ENCODE results near the gene SERP2. TPM values are rescaled to one million over a fixed set of nuclear protein-coding genes. Genes with fewer than 3 reads are reported as not detected.

The SERP2 gene
- total RNA-seq, 1 experiment from 2014 or later = 1.8 TPM

GRCh38 chr13:44364345-44365000, 9.2 kb upstream of the SERP2 start:
- no peak for TF ChIP-seq CTCF (conservative IDR thresholded peaks at IDR 0.05)
- Histone ChIP-seq H3K27ac (ENCODE audit: insufficient read length, low read depth, low read length) (no peak overlapping the region), H3K18ac (ENCODE audit: insufficient read length, low read depth, low read length) (no peak overlapping the region), H2BK12ac (ENCODE audit: insufficient read length, low read depth, low read length) (no peak overlapping the region), H2AK5ac (ENCODE audit: insufficient read length, low read length) (no peak overlapping the region), H4K20me1 (ENCODE audit: control insufficient read depth, insufficient read depth, insufficient read length) (no peaks in the 10 kb centered on the region), H2BK20ac (ENCODE audit: low read depth, low read length, poor library complexity, severe bottlenecking) (no peak overlapping the region), H3K27me3 (ENCODE audit: insufficient read depth, low read length) (no peaks in the 10 kb centered on the region), H3K9ac (ENCODE audit: extremely low read depth, insufficient read length, low read length) (no peak overlapping the region), H4K5ac (ENCODE audit: insufficient read length, low read depth, low read length) (no peak overlapping the region), H3K56ac (ENCODE audit: insufficient read length, low read depth, low read length) (no peak overlapping the region), H3K79me1 (ENCODE audit: insufficient read depth, low read depth, low read length, poor library complexity, severe bottlenecking) (no peaks in the 10 kb centered on the region), H3T11ph (ENCODE audit: low read length) (no peak overlapping the region), H3K4me2 (ENCODE audit: insufficient read depth, insufficient read length, low read length) (no peak overlapping the region), H4K8ac (replicated peaks; ENCODE audit: insufficient read length, low read depth, low read length) (no peak overlapping the region), H2BK5ac (ENCODE audit: insufficient read length, low read length) (no peak overlapping the region), H2BK120ac (ENCODE audit: low read depth, low read length, poor library complexity, severe bottlenecking) (no peak overlapping the region), H3K23me2 (ENCODE audit: insufficient read length, low read depth, low read length, poor library complexity, severe bottlenecking) (no peaks in the 10 kb centered on the region), H3K14ac (ENCODE audit: insufficient read depth, low read length) (no peak overlapping the region), H2AFZ (ENCODE audit: low read length) (no peak overlapping the region), H3K4me1 (ENCODE audit: insufficient read depth, low read length) (no peaks in the 10 kb centered on the region), H3K9me3 (ENCODE audit: control insufficient read depth, low read depth, low read length) (no peaks in the 10 kb centered on the region), H3K23ac (ENCODE audit: insufficient read length, low read depth, low read length) (no peak overlapping the region), H3K79me2 (ENCODE audit: insufficient read depth, low read length) (no peaks in the 10 kb centered on the region), H2BK15ac (ENCODE audit: low read depth, low read length) (no peak overlapping the region), H4K91ac (ENCODE audit: insufficient read length, low read depth, low read length) (no peak overlapping the region), H3K4ac (ENCODE audit: low read depth, low read length) (no peak overlapping the region)
- Mint-ChIP-seq H3K36me3 (ENCODE audit: insufficient read depth in 1 of 3, low read depth in 3 of 3) (no peaks in the 10 kb centered on the region), H3K9me3 (no peaks in the 10 kb centered on the region), H3K27ac (no peak overlapping the region; a peak in 1 of 7 replicates), H3K4me3 (no peak overlapping the region), H3K27me3 (ENCODE audit: low read depth) (no peaks in the 10 kb centered on the region; the same call in none of the 2 replicates), H3K4me1 (peaks cover 0 to 4% of the 10 kb centered on the region in 2 experiments; a peak in 2 of 4 replicates)
- DNase-seq = no peak
- WGBS (ENCODE audit: extremely low coverage, insufficient read length, low lambda C conversion rate) = no CpG with 5 or more reads among the region's 6 CpGs
